OCI-LY1 (cell line): ENCODE measurements around the gene DIP2C.
A peak's percentile ranks its signal among the peaks of the same experiment; 100 is the strongest.

Source experiments
- H2AFZ ChIP-seq: fragments of 200-600 bp; sonication (generic), shearing (Covaris generic); 2 replicates; pipeline ENCODE4 v1.6.0; 2014; ENCODE audit warnings: antibody characterized with exemption, mild to moderate bottlenecking, low read length
- H3F3A ChIP-seq: fragments of 200-600 bp; sonication (generic), shearing (Covaris generic); 2 replicates; pipeline ENCODE4 v1.6.0; 2014; ENCODE audit warnings: mild to moderate bottlenecking, antibody characterized with exemption, low read length, moderate library complexity; ENCODE audit not compliant: insufficient read depth
- H3K27ac ChIP-seq: fragments of 200-600 bp; sonication (generic); 2 replicates; pipeline ENCODE4 v1.5.1; 2014; ENCODE audit warnings: low read length, mixed run types, mild to moderate bottlenecking, low read depth; ENCODE audit not compliant: poor library complexity, severe bottlenecking
- H3K27me3 ChIP-seq: fragments of 200-600 bp; sonication (generic); 2 replicates; pipeline ENCODE4 v1.6.0; 2014; ENCODE audit warnings: antibody characterized with exemption, mild to moderate bottlenecking, low read length, moderate library complexity; ENCODE audit not compliant: insufficient read depth
- H3K36me3 ChIP-seq: fragments of 200-600 bp; sonication (generic); 2 replicates; pipeline ENCODE4 v1.6.1; 2014; ENCODE audit warnings: mild to moderate bottlenecking, antibody characterized with exemption, low read length, moderate library complexity, mixed read lengths; ENCODE audit not compliant: insufficient read depth
- H3K4me1 ChIP-seq: fragments of 200-600 bp; sonication (generic); 2 replicates; pipeline ENCODE4 v1.5.1; 2014; ENCODE audit warnings: mild to moderate bottlenecking, low read length, moderate library complexity; ENCODE audit not compliant: insufficient read depth, severe bottlenecking
- H3K4me2 ChIP-seq: fragments of 200-600 bp; sonication (generic), shearing (Covaris generic); 2 replicates; pipeline ENCODE4 v1.6.1; 2014; ENCODE audit warnings: low read length
- H3K4me3 ChIP-seq: fragments of 200-600 bp; sonication (generic); 2 replicates; pipeline ENCODE4 v1.5.1; 2014; ENCODE audit warnings: low read length, low read depth, mild to moderate bottlenecking, mixed read lengths; ENCODE audit not compliant: poor library complexity, severe bottlenecking
- H3K79me2 ChIP-seq: fragments of 200-600 bp; shearing (Covaris generic); 2 replicates; pipeline ENCODE4 v1.6.1; 2016; ENCODE audit warnings: mixed run types, low read length, mixed read lengths; ENCODE audit not compliant: insufficient read depth
- H3K9ac ChIP-seq: fragments of 200-600 bp; sonication (generic), shearing (Covaris generic); 2 replicates; pipeline ENCODE4 v1.6.1; 2014; ENCODE audit warnings: mild to moderate bottlenecking, low read length, mixed read lengths
- H3K9me2 ChIP-seq: fragments of 200-600 bp; sonication (generic), shearing (Covaris generic); 2 replicates; pipeline ENCODE4 v1.6.1; 2014; ENCODE audit warnings: low read depth, mild to moderate bottlenecking, low read length, mixed read lengths
- H3K9me3 ChIP-seq: fragments of 200-600 bp; shearing (Covaris generic); 2 replicates; pipeline ENCODE4 v1.6.1; 2014; ENCODE audit warnings: low read length, mixed read lengths
- H4K20me1 ChIP-seq: fragments of 200-600 bp; sonication (generic), shearing (Covaris generic); 2 replicates; pipeline ENCODE4 v1.6.0; 2016; ENCODE audit warnings: mild to moderate bottlenecking, low read length; ENCODE audit not compliant: insufficient read depth
- CTCF ChIP-seq: fragments of 200-600 bp; sonication (generic), shearing (Covaris generic); IDR thresholded peaks from 2 replicates; pipeline ENCODE4 v1.5.1; 2017; ENCODE audit warnings: mild to moderate bottlenecking, antibody characterized with exemption, low read length, moderate library complexity, mixed read lengths
- EZH2 ChIP-seq: fragments of 200-600 bp; sonication (generic), shearing (Covaris generic); IDR thresholded peaks from 2 replicates; pipeline ENCODE4 v1.8.0; 2017; ENCODE audit warnings: borderline replicate concordance, mixed run types, mild to moderate bottlenecking, antibody characterized with exemption, low read length, moderate library complexity, mixed read lengths

The DIP2C gene

GRCh38 chr10:364267-364775 is 325.1 kb downstream of the DIP2C start:
- peak overlapping the region; percentile 56 for H3K4me3 ChIP-seq
- H3K9me2 ChIP-seq: no peaks in the 10 kb centered on the region
- no peaks in the 10 kb centered on the region for H3K9me3 ChIP-seq
- peaks cover 90% of the 10 kb centered on the region for H3K4me1 ChIP-seq
- peak overlapping the region; percentile 70; the same call in 1 of the 2 replicates for H3K4me2 ChIP-seq
- no peaks in the 10 kb centered on the region for H3K27me3 ChIP-seq
- no peaks in the 10 kb centered on the region for H3F3A ChIP-seq
- H3K36me3 ChIP-seq: peaks cover 87% of the 10 kb centered on the region
- H3K9ac ChIP-seq: peak overlapping the region; percentile 65; the same call in 1 of the 2 replicates
- H3K27ac ChIP-seq: peak overlapping the region; percentile 98
- H2AFZ ChIP-seq: no peak overlapping the region
- no peaks in the 10 kb centered on the region for H3K79me2 ChIP-seq
- TF ChIP-seq EZH2: no peak
- no peak for TF ChIP-seq CTCF
- no peaks in the 10 kb centered on the region for H4K20me1 ChIP-seq

- Histone ChIP-seq H3K27ac (peak overlapping the region; percentile 88), H3K9me3 (no peaks in the 10 kb centered on the region), H3K36me3 (peaks cover 83% of the 10 kb centered on the region), H3F3A (no peaks in the 10 kb centered on the region), H4K20me1 (no peaks in the 10 kb centered on the region), H2AFZ (no peak overlapping the region), H3K4me2 (no peak overlapping the region), H3K79me2 (no peaks in the 10 kb centered on the region), H3K9ac (no peak overlapping the region), H3K4me3 (no peak overlapping the region), H3K4me1 (peaks cover 86% of the 10 kb centered on the region), H3K27me3 (no peaks in the 10 kb centered on the region), H3K9me2 (no peaks in the 10 kb centered on the region)
- TF ChIP-seq CTCF (no peak), EZH2 (no peak)
Observed at GRCh38 chr10:363152-363551, 326.3 kb downstream of the DIP2C start.

GRCh38 chr10:361203-362081 is 328.0 kb downstream of the DIP2C start:
- H4K20me1 ChIP-seq: no peaks in the 10 kb centered on the region
- H3K9me3 ChIP-seq: no peaks in the 10 kb centered on the region
- peaks cover 83% of the 10 kb centered on the region for H3K4me1 ChIP-seq
- no peak for TF ChIP-seq EZH2
- no peak for TF ChIP-seq CTCF
- H3K27ac ChIP-seq: peak overlapping the region; percentile 88
- no peaks in the 10 kb centered on the region for H3F3A ChIP-seq
- no peak overlapping the region for H2AFZ ChIP-seq
- H3K79me2 ChIP-seq: no peaks in the 10 kb centered on the region
- peaks cover 95% of the 10 kb centered on the region for H3K36me3 ChIP-seq
- no peak overlapping the region for H3K4me2 ChIP-seq
- no peaks in the 10 kb centered on the region for H3K27me3 ChIP-seq
- H3K9me2 ChIP-seq: no peaks in the 10 kb centered on the region
- H3K4me3 ChIP-seq: no peak overlapping the region
- no peak overlapping the region for H3K9ac ChIP-seq
